ENCODE results near the gene STK39.

Gene STK39

GRCh38 chr2:168165397-168165796 is 82.0 kb downstream of the STK39 start:
- Histone ChIP-seq H4K20me1 (ENCODE audit: control insufficient read depth, insufficient read depth, low read depth, low read length) (no peaks in the 10 kb centered on the region), H3K4me1 (ENCODE audit: control insufficient read depth, low read length) (no peaks in the 10 kb centered on the region)

GRCh38 chr2:168160897-168161296 is 86.5 kb downstream of the STK39 start:
- Histone ChIP-seq H3K79me2 (ENCODE audit: control insufficient read depth, low read length) (no peaks in the 10 kb centered on the region), H3F3A (ENCODE audit: control insufficient read depth, insufficient read depth) (no peaks in the 10 kb centered on the region), H3K27me3 (ENCODE audit: control insufficient read depth, low read length) (no peaks in the 10 kb centered on the region), H4K20me1 (ENCODE audit: control insufficient read depth, insufficient read depth, low read depth, low read length) (no peaks in the 10 kb centered on the region), H3K4me1 (ENCODE audit: control insufficient read depth, low read length) (no peaks in the 10 kb centered on the region), H3K4me2 (ENCODE audit: low read length) (no peak overlapping the region), H3K9me2 (replicated peaks; ENCODE audit: control insufficient read depth, low read length) (no peaks in the 10 kb centered on the region), H3K27ac (ENCODE audit: low read depth, low read length) (no peak overlapping the region), H3K4me3 (ENCODE audit: low read length) (no peak overlapping the region), H3K36me3 (ENCODE audit: control insufficient read depth, low read length) (peaks cover 7% of the 10 kb centered on the region), H3K9me3 (ENCODE audit: control insufficient read depth, insufficient read depth, low read length) (no peaks in the 10 kb centered on the region)
- TF ChIP-seq EZH2phosphoT487 (IDR thresholded peaks at IDR 0.05; ENCODE audit: borderline replicate concordance, low read length) (no peak), CTCF (IDR thresholded peaks at IDR 0.05; ENCODE audit: low read depth, low read length, poor library complexity, severe bottlenecking) (no peak)

More at GRCh38 chr2:168165397-168165796, 82.0 kb downstream of the STK39 start:
- H3K9me2 ChIP-seq (replicated peaks; ENCODE audit: control insufficient read depth, low read length): no peaks in the 10 kb centered on the region
- no peak overlapping the region for H3K27ac ChIP-seq (ENCODE audit: low read depth, low read length)
- H3F3A ChIP-seq (ENCODE audit: control insufficient read depth, insufficient read depth): no peaks in the 10 kb centered on the region
- no peak for TF ChIP-seq CTCF (IDR thresholded peaks at IDR 0.05; ENCODE audit: low read depth, low read length, poor library complexity, severe bottlenecking)
- TF ChIP-seq EZH2phosphoT487 (IDR thresholded peaks at IDR 0.05; ENCODE audit: borderline replicate concordance, low read length): no peak
- no peaks in the 10 kb centered on the region for H3K27me3 ChIP-seq (ENCODE audit: control insufficient read depth, low read length)
- H3K4me3 ChIP-seq (ENCODE audit: low read length): no peak overlapping the region
- no peaks in the 10 kb centered on the region for H3K79me2 ChIP-seq (ENCODE audit: control insufficient read depth, low read length)
- H3K4me2 ChIP-seq (ENCODE audit: low read length): no peak overlapping the region
- peaks cover 7% of the 10 kb centered on the region for H3K36me3 ChIP-seq (ENCODE audit: control insufficient read depth, low read length)
- H3K9me3 ChIP-seq (ENCODE audit: control insufficient read depth, insufficient read depth, low read length): no peaks in the 10 kb centered on the region

- no peak overlapping the region for H3K4me2 ChIP-seq (ENCODE audit: low read length)
- H4K20me1 ChIP-seq (ENCODE audit: control insufficient read depth, insufficient read depth, low read depth, low read length): no peaks in the 10 kb centered on the region
- no peaks in the 10 kb centered on the region for H3F3A ChIP-seq (ENCODE audit: control insufficient read depth, insufficient read depth)
- H3K4me1 ChIP-seq (ENCODE audit: control insufficient read depth, low read length): no peaks in the 10 kb centered on the region
- H3K27ac ChIP-seq (ENCODE audit: low read depth, low read length): no peak overlapping the region
- no peak overlapping the region for H3K4me3 ChIP-seq (ENCODE audit: low read length)
- no peaks in the 10 kb centered on the region for H3K9me2 ChIP-seq (replicated peaks; ENCODE audit: control insufficient read depth, low read length)
- TF ChIP-seq CTCF (IDR thresholded peaks at IDR 0.05; ENCODE audit: low read depth, low read length, poor library complexity, severe bottlenecking) (no peak), EZH2phosphoT487 (IDR thresholded peaks at IDR 0.05; ENCODE audit: borderline replicate concordance, low read length) (no peak)
- peaks cover 7% of the 10 kb centered on the region for H3K36me3 ChIP-seq (ENCODE audit: control insufficient read depth, low read length)
- H3K27me3 ChIP-seq (ENCODE audit: control insufficient read depth, low read length): no peaks in the 10 kb centered on the region
- no peaks in the 10 kb centered on the region for H3K79me2 ChIP-seq (ENCODE audit: control insufficient read depth, low read length)
- H3K9me3 ChIP-seq (ENCODE audit: control insufficient read depth, insufficient read depth, low read length): no peaks in the 10 kb centered on the region
Measured at GRCh38 chr2:168159754-168160585, 87.4 kb downstream of the STK39 start.
